Measurements from ENCODE around the gene OOSP4A. TPM values are rescaled to one million over a fixed set of nuclear protein-coding genes. Genes with fewer than 3 reads are reported as not detected.

The OOSP4A gene
- not detected in 5 replicates for total RNA-seq (2022; extraction: Qiagen RNA extraction)

DNA sequence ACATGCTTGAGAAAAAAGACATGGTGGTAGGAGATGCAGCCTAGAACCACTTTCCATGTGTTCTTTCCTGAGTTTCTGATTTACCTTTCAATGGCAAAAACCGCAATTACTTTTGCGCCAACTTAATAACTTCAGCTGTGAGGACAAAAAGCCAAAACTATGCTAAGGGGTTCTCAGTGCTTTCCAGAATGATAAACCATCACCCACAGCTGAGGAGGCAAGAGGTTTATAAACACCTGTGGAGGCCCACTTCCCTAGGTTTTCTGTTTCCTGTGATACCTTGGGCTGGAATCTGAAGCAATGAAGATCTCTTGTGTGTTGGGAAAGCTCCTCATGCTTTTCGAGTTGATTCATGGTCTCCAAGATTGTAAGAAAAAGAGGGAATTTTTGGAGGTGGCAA is at the start of gene OOSP4A:
Gene OOSP4A (plus strand): TSS at position 301 of the 400 bp plus-strand sequence. CDS start 0 bp downstream, at position 301.

DNA sequence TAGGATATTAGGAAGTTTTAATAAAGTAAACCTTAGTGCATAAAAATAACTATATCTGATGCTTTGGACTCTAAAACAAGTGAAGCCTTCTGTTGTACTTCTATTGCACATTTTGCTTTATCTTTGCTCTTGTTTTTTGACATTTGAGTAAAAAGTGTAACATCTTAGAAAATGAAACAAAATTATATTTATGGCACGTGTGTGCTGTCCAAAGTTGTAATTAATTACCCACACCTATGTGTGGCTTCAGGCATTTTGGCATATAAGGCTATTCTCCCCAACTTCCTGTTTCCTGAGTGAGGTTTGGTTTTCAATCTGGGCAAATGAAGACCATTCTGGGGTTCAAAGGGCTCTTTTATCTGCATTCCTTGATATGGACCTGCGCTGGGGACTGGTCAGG is 25.7 kb upstream of the OOSP4A start, which contains the start of gene OOSP1:
Gene OOSP1 (plus strand): TSS at position 301 of the 400 bp plus-strand sequence. CDS start 23 bp downstream, at position 324.

DNA sequence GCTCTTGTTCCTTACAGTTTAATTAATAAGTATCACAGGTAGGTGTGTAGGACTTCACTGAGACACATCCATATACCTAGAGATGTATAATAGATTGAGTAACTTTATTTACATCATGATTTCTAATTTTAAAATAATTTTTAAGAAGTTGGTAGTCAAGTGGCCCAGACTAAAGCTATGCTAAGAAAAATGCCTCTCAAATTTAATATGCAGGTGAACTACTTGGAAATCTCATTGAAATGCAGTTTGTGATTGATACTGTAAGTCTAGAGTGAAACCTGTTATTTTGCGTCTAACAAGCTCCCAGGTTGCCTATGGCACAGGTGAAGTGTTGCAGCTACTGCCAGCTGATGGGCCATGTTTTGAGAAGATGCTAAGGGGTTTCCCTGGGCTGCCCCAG is 53.0 kb downstream of the OOSP4A start, which contains the start of gene OOSP4B:
Gene OOSP4B (plus strand): TSS at position 301 of the 400 bp plus-strand sequence.

Other genes starting within 250 kb of the OOSP4A start
- gene STX3, start 208.7 kb upstream of the OOSP4A start, total RNA-seq (2022; extraction: Qiagen RNA extraction) = 21.8 to 27.4 TPM (median 25.8 TPM) in 5 replicates
- 64.2 to 65.4 TPM (median 64.9 TPM) in 5 replicates for gene MRPL16, start 153.3 kb upstream of the OOSP4A start, total RNA-seq (2022; extraction: Qiagen RNA extraction)
- gene CBLIF, start 118.5 kb upstream of the OOSP4A start, total RNA-seq (2022; extraction: Qiagen RNA extraction) = not detected in 5 replicates
- gene TCN1, start 97.5 kb upstream of the OOSP4A start, total RNA-seq (2022; extraction: Qiagen RNA extraction) = 0.16 to 0.30 TPM (median 0.21 TPM) in 5 replicates
- gene OOSP3, start 85.3 kb upstream of the OOSP4A start, total RNA-seq (2022; extraction: Qiagen RNA extraction) = not detected in 5 replicates
- gene OOSP1, start 25.6 kb upstream of the OOSP4A start, total RNA-seq (2022; extraction: Qiagen RNA extraction) = not detected in 5 replicates
- not detected in 5 replicates for gene OOSP4B, start 53.1 kb downstream of the OOSP4A start, total RNA-seq (2022; extraction: Qiagen RNA extraction)
- gene OOSP2, start 76.4 kb downstream of the OOSP4A start, total RNA-seq (2022; extraction: Qiagen RNA extraction) = not detected in 5 replicates
- not detected in 5 replicates for gene MS4A3, start 92.6 kb downstream of the OOSP4A start, total RNA-seq (2022; extraction: Qiagen RNA extraction)
- not detected in 5 replicates for gene MS4A2, start 124.6 kb downstream of the OOSP4A start, total RNA-seq (2022; extraction: Qiagen RNA extraction)
- not detected in 5 replicates for gene MS4A6A, start 219.1 kb downstream of the OOSP4A start, total RNA-seq (2022; extraction: Qiagen RNA extraction)

All from A549 treated with CORT108297 at 1 μM for 4 hours (cell line).